GM12873 (cell line): ENCODE results near the gene TMEM163.
A peak's percentile ranks its signal among the peaks of the same experiment; 100 is the strongest.

Source experiments
- CTCF ChIP-seq: IDR thresholded peaks from 2 replicates; pipeline ENCODE4 v1.5.1; 2012; ENCODE audit warnings: low read depth, mild to moderate bottlenecking, moderate library complexity, low read length, control low read depth; ENCODE audit not compliant: insufficient read depth; ENCODE audit errors: missing control alignments

The TMEM163 gene

GRCh38 chr2:134469516-134470115 is 249.2 kb downstream of the TMEM163 start:
- TF ChIP-seq CTCF, result no peak

- no peak for TF ChIP-seq CTCF
Measured at GRCh38 chr2:134468776-134469175, 250.0 kb downstream of the TMEM163 start.

GRCh38 chr2:134468164-134468563 is 250.6 kb downstream of the TMEM163 start:
- TF ChIP-seq CTCF, result no peak

- peak; percentile 52 for TF ChIP-seq CTCF
Measured at GRCh38 chr2:134466141-134466540, 252.7 kb downstream of the TMEM163 start.

- no peak for TF ChIP-seq CTCF
Measured at GRCh38 chr2:134465228-134466105, 253.3 kb downstream of the TMEM163 start.

GRCh38 chr2:134463699-134464022 is 255.1 kb downstream of the TMEM163 start:
- no peak for TF ChIP-seq CTCF

- no peak for TF ChIP-seq CTCF
Measured at GRCh38 chr2:134462791-134463698, 255.8 kb downstream of the TMEM163 start.
